ENCODE measurements around the gene ABCC5. TPM values are rescaled to one million over a fixed set of nuclear protein-coding genes. Genes with fewer than 3 reads are reported as not detected.

The ABCC5 gene
- total and polyA plus RNA-seq, 7 donors = 24.5 to 94.2 (median 59.6) TPM

GRCh38 chr3:183875411-183875810 lies 142.3 kb downstream of the ABCC5 start:
- intact Hi-C loops (cut with DNase I) = no loop called here
- H3K9me3 ChIP-seq = no peaks in the 10 kb centered on the region
- no peak overlapping the region for H3K4me3 ChIP-seq
- TF ChIP-seq, protein P1, sequence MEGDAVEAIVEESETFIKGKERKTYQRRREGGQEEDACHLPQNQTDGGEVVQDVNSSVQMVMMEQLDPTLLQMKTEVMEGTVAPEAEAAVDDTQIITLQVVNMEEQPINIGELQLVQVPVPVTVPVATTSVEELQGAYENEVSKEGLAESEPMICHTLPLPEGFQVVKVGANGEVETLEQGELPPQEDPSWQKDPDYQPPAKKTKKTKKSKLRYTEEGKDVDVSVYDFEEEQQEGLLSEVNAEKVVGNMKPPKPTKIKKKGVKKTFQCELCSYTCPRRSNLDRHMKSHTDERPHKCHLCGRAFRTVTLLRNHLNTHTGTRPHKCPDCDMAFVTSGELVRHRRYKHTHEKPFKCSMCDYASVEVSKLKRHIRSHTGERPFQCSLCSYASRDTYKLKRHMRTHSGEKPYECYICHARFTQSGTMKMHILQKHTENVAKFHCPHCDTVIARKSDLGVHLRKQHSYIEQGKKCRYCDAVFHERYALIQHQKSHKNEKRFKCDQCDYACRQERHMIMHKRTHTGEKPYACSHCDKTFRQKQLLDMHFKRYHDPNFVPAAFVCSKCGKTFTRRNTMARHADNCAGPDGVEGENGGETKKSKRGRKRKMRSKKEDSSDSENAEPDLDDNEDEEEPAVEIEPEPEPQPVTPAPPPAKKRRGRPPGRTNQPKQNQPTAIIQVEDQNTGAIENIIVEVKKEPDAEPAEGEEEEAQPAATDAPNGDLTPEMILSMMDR (IDR thresholded peaks at IDR 0.05) = no peak
- peaks cover 17% of the 10 kb centered on the region for H3K4me1 ChIP-seq
- no peak overlapping the region for H3K27ac ChIP-seq
- no peaks in the 10 kb centered on the region for H3K27me3 ChIP-seq (ENCODE audit: insufficient read depth in 3 of 3, low read length in 2 of 3)
- H3K36me3 ChIP-seq (ENCODE audit: insufficient read depth in 1 of 2, low read depth in 1 of 2) = peaks cover 0 to 11% of the 10 kb centered on the region in 2 donors
- DNase-seq (no peak), ATAC-seq (no peak)

GRCh38 chr3:183873914-183874313 lies 143.8 kb downstream of the ABCC5 start:
- peaks cover 17% of the 10 kb centered on the region for H3K4me1 ChIP-seq
- no peak overlapping the region for H3K27ac ChIP-seq
- DNase-seq = no peak
- peaks cover 0 to 11% of the 10 kb centered on the region in 2 donors for H3K36me3 ChIP-seq (ENCODE audit: insufficient read depth in 1 of 2, low read depth in 1 of 2)
- no peak overlapping the region for H3K4me3 ChIP-seq
- no peaks in the 10 kb centered on the region for H3K27me3 ChIP-seq (ENCODE audit: insufficient read depth in 3 of 3, low read length in 2 of 3)
- 93 to 97% (median 97%) methylated on average over 3 of the region's 3 CpGs for WGBS, 3 donors
- intact Hi-C loops (cut with DNase I) = no loop called here
- ATAC-seq = no peak
- TF ChIP-seq, protein P1 (IDR thresholded peaks at IDR 0.05) = no peak
- H3K9me3 ChIP-seq = no peaks in the 10 kb centered on the region

DNA sequence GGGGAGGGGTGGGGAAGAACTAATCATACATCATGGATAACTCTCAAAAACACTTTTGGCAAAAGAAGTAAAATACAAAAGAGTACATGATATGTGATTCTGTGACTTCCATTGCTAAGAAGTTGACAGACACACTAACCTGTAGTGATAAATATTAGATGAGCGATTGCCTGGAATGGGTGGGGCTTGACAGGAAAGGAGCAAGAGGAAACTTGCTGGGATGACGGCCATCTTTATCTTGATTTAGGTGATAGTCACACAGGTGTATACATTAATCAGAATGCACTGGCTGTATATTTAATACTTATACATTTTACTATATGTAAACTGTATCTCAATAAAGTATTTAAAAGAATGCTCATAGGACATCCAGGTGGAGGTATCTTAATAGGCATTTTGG lies 146.1 kb downstream of the ABCC5 start:
- ATAC-seq = no peak
- TF ChIP-seq, protein P1 (IDR thresholded peaks at IDR 0.05) = no peak
- Histone ChIP-seq H3K27ac (no peak overlapping the region), H3K4me1 (peaks cover 17% of the 10 kb centered on the region), H3K4me3 (no peak overlapping the region), H3K9me3 (no peaks in the 10 kb centered on the region), H3K27me3 (ENCODE audit: insufficient read depth in 3 of 3, low read length in 2 of 3) (no peaks in the 10 kb centered on the region), H3K36me3 (ENCODE audit: insufficient read depth in 1 of 2, low read depth in 1 of 2) (peaks cover 3 to 20% of the 10 kb centered on the region in 2 donors)
- intact Hi-C loops (cut with DNase I) = no loop called here
- no peak for DNase-seq
- 79 to 93% (median 91%) methylated on average over 2 of the region's 2 CpGs for WGBS, 3 donors

- Histone ChIP-seq H3K9me3 (no peaks in the 10 kb centered on the region), H3K4me1 (peaks cover 17% of the 10 kb centered on the region), H3K27me3 (ENCODE audit: insufficient read depth in 3 of 3, low read length in 2 of 3) (no peaks in the 10 kb centered on the region), H3K4me3 (no peak overlapping the region), H3K27ac (no peak overlapping the region), H3K36me3 (ENCODE audit: insufficient read depth in 1 of 2, low read depth in 1 of 2) (peaks cover 3 to 23% of the 10 kb centered on the region in 2 donors)
- ATAC-seq = no peak
- TF ChIP-seq, protein P1 (IDR thresholded peaks at IDR 0.05) = no peak
- intact Hi-C loops (cut with DNase I) = no loop called here
- WGBS, 3 donors = 91 to 97% (median 95%) methylated on average over 3 of the region's 3 CpGs
- DNase-seq = no peak
Observed at GRCh38 chr3:183870563-183870962, 147.1 kb downstream of the ABCC5 start.

Other genes starting within 250 kb of the ABCC5 start
- gene MAP6D1, start 192.3 kb downstream of the ABCC5 start, total RNA-seq = 10 to 100 TPM in 1 of 4 donors, 1 to 10 TPM in 3; 4.6 to 12.3 (median 6.2) TPM
- gene MAP6D1, start 192.3 kb downstream of the ABCC5 start, polyA plus RNA-seq = 1 to 10 TPM; 2.7 to 5.3 (median 4.5) TPM
- 10 to 100 TPM; 30.3 to 64.4 (median 50.7) TPM for gene PARL, start 133.0 kb downstream of the ABCC5 start, total RNA-seq
- gene PARL, start 133.0 kb downstream of the ABCC5 start, polyA plus RNA-seq = 10 to 100 TPM; 48.4 to 77.1 (median 61.4) TPM
- gene HTR3D, start 13.9 kb upstream of the ABCC5 start, total RNA-seq = not detected
- gene HTR3D, start 13.9 kb upstream of the ABCC5 start, polyA plus RNA-seq = not detected
- not detected for gene HTR3C, start 35.2 kb upstream of the ABCC5 start, total RNA-seq
- not detected for gene HTR3C, start 35.2 kb upstream of the ABCC5 start, polyA plus RNA-seq
- not detected for gene HTR3E, start 79.2 kb upstream of the ABCC5 start, total RNA-seq
- gene HTR3E, start 79.2 kb upstream of the ABCC5 start, polyA plus RNA-seq = under 1 TPM in 1 of 3 donors, not detected in 2; 0.01 TPM
- 10 to 100 TPM; 44.0 to 55.1 (median 50.0) TPM for gene EIF2B5, start 117.5 kb upstream of the ABCC5 start, total RNA-seq
- 100 to 1,000 TPM in 1 of 3 donors, 10 to 100 TPM in 2; 61.4 to 101 (median 80.3) TPM for gene EIF2B5, start 117.5 kb upstream of the ABCC5 start, polyA plus RNA-seq
- 10 to 100 TPM; 46.7 to 57.2 (median 47.7) TPM for gene DVL3, start 137.5 kb upstream of the ABCC5 start, total RNA-seq
- gene DVL3, start 137.5 kb upstream of the ABCC5 start, polyA plus RNA-seq = 10 to 100 TPM; 32.3 to 57.6 (median 36.1) TPM
- 100 to 1,000 TPM; 157 to 178 (median 165) TPM for gene AP2M1, start 157.0 kb upstream of the ABCC5 start, total RNA-seq
- 100 to 1,000 TPM; 166 to 299 (median 285) TPM for gene AP2M1, start 157.0 kb upstream of the ABCC5 start, polyA plus RNA-seq
- 10 to 100 TPM; 44.1 to 93.0 (median 72.7) TPM for gene ABCF3, start 168.3 kb upstream of the ABCC5 start, total RNA-seq
- gene ABCF3, start 168.3 kb upstream of the ABCC5 start, polyA plus RNA-seq = 100 to 1,000 TPM in 1 of 3 donors, 10 to 100 TPM in 2; 68.5 to 108 (median 79.3) TPM
- under 1 TPM in 1 of 4 donors, not detected in 3; 0.26 TPM for gene VWA5B2, start 211.7 kb upstream of the ABCC5 start, total RNA-seq
- gene VWA5B2, start 211.7 kb upstream of the ABCC5 start, polyA plus RNA-seq = under 1 TPM; 0.03 to 0.06 (median 0.04) TPM
- 10 to 100 TPM; 15.8 to 36.7 (median 28.8) TPM for gene ALG3, start 231.1 kb upstream of the ABCC5 start, total RNA-seq
- 10 to 100 TPM; 37.5 to 93.7 (median 38.3) TPM for gene ALG3, start 231.1 kb upstream of the ABCC5 start, polyA plus RNA-seq
- 1 to 10 TPM; 1.8 to 8.2 (median 6.2) TPM for gene EEF1AKMT4, start 231.8 kb upstream of the ABCC5 start, total RNA-seq
- 10 to 100 TPM in 2 of 3 donors, 1 to 10 TPM in 1; 9.0 to 25.5 (median 10.1) TPM for gene EEF1AKMT4, start 231.8 kb upstream of the ABCC5 start, polyA plus RNA-seq
- not detected for gene CAMK2N2, start 243.7 kb upstream of the ABCC5 start, total RNA-seq
- under 1 TPM in 2 of 3 donors, not detected in 1; 0.01 to 0.52 TPM for gene CAMK2N2, start 243.7 kb upstream of the ABCC5 start, polyA plus RNA-seq